ENCODE results near the gene PI4KB. TPM values are rescaled to one million over a fixed set of nuclear protein-coding genes. Genes with fewer than 3 reads are reported as not detected.

PI4KB gene
- total and polyA plus RNA-seq, 4 donors = 25.0 to 65.2 (median 45.3) TPM

DNA sequence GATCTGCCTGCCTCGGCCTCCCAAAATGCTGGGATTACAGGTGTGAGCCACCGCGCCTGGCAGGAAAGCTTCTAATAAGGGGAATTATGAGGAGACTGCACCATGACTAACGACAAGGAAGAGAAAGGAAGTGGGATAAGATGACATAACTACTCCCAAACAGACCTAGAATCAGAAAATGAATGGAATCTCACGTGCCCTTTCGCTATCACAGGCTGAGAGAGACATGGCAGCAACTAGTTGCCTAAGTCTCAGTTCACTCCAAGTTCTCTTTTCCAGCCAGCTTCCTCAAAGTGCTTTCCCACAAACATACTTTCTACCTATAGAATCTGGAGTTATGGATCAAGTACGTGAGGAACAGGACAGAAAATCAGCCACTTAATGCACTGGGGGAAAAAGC is 2.0 kb downstream of the PI4KB start:
- peaks cover 5 to 20% (median 13%) of the 10 kb centered on the region in 4 donors for H3K36me3 ChIP-seq (ENCODE audit: control insufficient read depth in 4 of 4, insufficient read depth in 4 of 4, low read length in 4 of 4)

DNA sequence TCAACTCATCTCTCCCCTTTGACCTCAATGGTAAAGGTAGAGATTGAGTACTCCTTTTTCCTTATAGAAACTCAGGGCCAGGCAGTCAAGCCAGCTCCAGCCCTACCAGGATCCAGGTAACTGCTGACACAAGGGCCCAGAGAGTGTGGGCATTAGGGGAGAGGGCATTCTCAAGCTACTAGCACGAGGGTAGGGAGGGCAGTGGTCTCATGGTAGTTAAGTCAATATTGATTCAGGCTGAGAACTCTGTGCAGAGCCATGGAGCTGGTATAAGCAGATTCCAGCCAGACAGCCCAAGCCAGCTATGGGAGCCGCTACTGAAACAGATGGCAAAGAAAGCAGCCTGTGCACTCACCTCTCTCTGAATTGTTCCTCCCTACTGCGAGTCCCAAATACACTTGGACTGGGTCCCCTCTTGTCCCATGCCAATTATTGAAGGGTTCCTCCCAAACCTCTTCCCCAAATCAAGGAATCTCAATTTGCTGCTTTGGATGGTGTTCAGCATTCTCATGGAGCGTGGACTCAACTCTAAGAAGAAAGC is 2.8 kb downstream of the PI4KB start:
- no peak for ATAC-seq (ENCODE audit: insufficient read depth, low FRiP score)
- peaks cover 5 to 23% (median 9%) of the 10 kb centered on the region in 5 donors for H3K4me1 ChIP-seq (ENCODE audit: control insufficient read depth in 5 of 5, insufficient read depth in 5 of 5, low read length in 5 of 5)
- WGBS, 2 donors = 83 to 93% methylated on average over 4 of the region's 4 CpGs
- DNase-seq = peak; percentile 49 to 77 (median 59)
- H3K27me3 ChIP-seq (ENCODE audit: control insufficient read depth in 3 of 3, insufficient read depth in 3 of 3, low read length in 2 of 3) = no peaks in the 10 kb centered on the region
- no peak overlapping the region for H3K27ac ChIP-seq (ENCODE audit: low read depth in 1 of 2, low read length in 1 of 2)
- no peak overlapping the region for H3K4me3 ChIP-seq
- peaks cover 5 to 23% (median 14%) of the 10 kb centered on the region in 4 donors for H3K36me3 ChIP-seq (ENCODE audit: control insufficient read depth in 4 of 4, insufficient read depth in 4 of 4, low read length in 4 of 4)
- H3K9ac ChIP-seq (ENCODE audit: insufficient read depth in 1 of 2, low read length in 2 of 2) = peak overlapping the region in 1 of 2 donors; percentile 47
- TF ChIP-seq, protein P1, sequence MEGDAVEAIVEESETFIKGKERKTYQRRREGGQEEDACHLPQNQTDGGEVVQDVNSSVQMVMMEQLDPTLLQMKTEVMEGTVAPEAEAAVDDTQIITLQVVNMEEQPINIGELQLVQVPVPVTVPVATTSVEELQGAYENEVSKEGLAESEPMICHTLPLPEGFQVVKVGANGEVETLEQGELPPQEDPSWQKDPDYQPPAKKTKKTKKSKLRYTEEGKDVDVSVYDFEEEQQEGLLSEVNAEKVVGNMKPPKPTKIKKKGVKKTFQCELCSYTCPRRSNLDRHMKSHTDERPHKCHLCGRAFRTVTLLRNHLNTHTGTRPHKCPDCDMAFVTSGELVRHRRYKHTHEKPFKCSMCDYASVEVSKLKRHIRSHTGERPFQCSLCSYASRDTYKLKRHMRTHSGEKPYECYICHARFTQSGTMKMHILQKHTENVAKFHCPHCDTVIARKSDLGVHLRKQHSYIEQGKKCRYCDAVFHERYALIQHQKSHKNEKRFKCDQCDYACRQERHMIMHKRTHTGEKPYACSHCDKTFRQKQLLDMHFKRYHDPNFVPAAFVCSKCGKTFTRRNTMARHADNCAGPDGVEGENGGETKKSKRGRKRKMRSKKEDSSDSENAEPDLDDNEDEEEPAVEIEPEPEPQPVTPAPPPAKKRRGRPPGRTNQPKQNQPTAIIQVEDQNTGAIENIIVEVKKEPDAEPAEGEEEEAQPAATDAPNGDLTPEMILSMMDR (IDR thresholded peaks at IDR 0.05; ENCODE audit: control extremely low read depth, extremely low read depth) = no peak
- H3K9me3 ChIP-seq (ENCODE audit: control insufficient read depth in 4 of 4, insufficient read depth in 3 of 4, low read length in 3 of 4) = no peaks in the 10 kb centered on the region

More for the DNA sequence above, 2.0 kb downstream of the PI4KB start:
- Histone ChIP-seq H3K9ac (ENCODE audit: insufficient read depth in 1 of 2, low read length in 2 of 2) (no peak overlapping the region), H3K9me3 (ENCODE audit: control insufficient read depth in 4 of 4, insufficient read depth in 3 of 4, low read length in 3 of 4) (no peaks in the 10 kb centered on the region), H3K4me1 (ENCODE audit: control insufficient read depth in 5 of 5, insufficient read depth in 5 of 5, low read length in 5 of 5) (peaks cover 5 to 23% (median 9%) of the 10 kb centered on the region in 5 donors), H3K27me3 (ENCODE audit: control insufficient read depth in 3 of 3, insufficient read depth in 3 of 3, low read length in 2 of 3) (no peaks in the 10 kb centered on the region), H3K4me3 (no peak overlapping the region), H3K27ac (ENCODE audit: low read depth in 1 of 2, low read length in 1 of 2) (no peak overlapping the region)
- TF ChIP-seq, protein P1 (IDR thresholded peaks at IDR 0.05; ENCODE audit: control extremely low read depth, extremely low read depth) = no peak
- no peak for DNase-seq
- whole genome bisulfite sequencing, 2 donors = 63 to 76% methylated on average over 7 of the region's 7 CpGs
- ATAC-seq (ENCODE audit: insufficient read depth, low FRiP score) = no peak

DNA sequence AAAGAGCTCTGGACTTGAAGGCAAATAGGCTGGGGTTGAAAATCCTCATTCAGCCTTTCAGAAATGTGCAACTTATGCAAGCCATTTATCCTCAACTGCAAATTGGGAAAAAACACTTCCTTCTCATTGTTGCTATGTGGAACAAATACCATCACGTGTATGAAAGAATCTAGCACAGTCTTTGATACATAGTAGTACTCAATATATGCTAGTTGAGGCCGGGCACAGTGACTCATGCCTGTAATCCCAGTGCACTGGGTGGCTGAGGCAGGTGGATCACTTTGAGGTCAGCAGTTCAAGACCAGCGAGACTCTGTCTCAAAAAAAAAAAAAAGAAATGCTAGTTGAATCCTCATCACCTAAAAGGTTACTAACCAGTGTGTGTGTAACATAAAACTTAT is 8.2 kb downstream of the PI4KB start:
- H3K27ac ChIP-seq (ENCODE audit: low read depth in 1 of 2, low read length in 1 of 2) = no peak overlapping the region
- no peaks in the 10 kb centered on the region for H3K9me3 ChIP-seq (ENCODE audit: control insufficient read depth in 4 of 4, insufficient read depth in 3 of 4, low read length in 3 of 4)
- WGBS, 2 donors = 73 to 77% methylated on average over 3 of the region's 3 CpGs
- TF ChIP-seq, protein P1 (IDR thresholded peaks at IDR 0.05; ENCODE audit: control extremely low read depth, extremely low read depth) = no peak
- peaks cover 7 to 47% (median 32%) of the 10 kb centered on the region in 4 donors for H3K36me3 ChIP-seq (ENCODE audit: control insufficient read depth in 4 of 4, insufficient read depth in 4 of 4, low read length in 4 of 4)
- ATAC-seq (ENCODE audit: insufficient read depth, low FRiP score) (no peak), DNase-seq (no peak)
- H3K9ac ChIP-seq (ENCODE audit: insufficient read depth in 1 of 2, low read length in 2 of 2) = no peak overlapping the region
- no peaks in the 10 kb centered on the region for H3K27me3 ChIP-seq (ENCODE audit: control insufficient read depth in 3 of 3, insufficient read depth in 3 of 3, low read length in 2 of 3)
- peaks cover 0 to 7% (median 6%) of the 10 kb centered on the region in 5 donors for H3K4me1 ChIP-seq (ENCODE audit: control insufficient read depth in 5 of 5, insufficient read depth in 5 of 5, low read length in 5 of 5)
- H3K4me3 ChIP-seq = no peak overlapping the region

All from lung (tissue), 12 donors.